ENCODE measurements around the gene SND1.

DNA sequence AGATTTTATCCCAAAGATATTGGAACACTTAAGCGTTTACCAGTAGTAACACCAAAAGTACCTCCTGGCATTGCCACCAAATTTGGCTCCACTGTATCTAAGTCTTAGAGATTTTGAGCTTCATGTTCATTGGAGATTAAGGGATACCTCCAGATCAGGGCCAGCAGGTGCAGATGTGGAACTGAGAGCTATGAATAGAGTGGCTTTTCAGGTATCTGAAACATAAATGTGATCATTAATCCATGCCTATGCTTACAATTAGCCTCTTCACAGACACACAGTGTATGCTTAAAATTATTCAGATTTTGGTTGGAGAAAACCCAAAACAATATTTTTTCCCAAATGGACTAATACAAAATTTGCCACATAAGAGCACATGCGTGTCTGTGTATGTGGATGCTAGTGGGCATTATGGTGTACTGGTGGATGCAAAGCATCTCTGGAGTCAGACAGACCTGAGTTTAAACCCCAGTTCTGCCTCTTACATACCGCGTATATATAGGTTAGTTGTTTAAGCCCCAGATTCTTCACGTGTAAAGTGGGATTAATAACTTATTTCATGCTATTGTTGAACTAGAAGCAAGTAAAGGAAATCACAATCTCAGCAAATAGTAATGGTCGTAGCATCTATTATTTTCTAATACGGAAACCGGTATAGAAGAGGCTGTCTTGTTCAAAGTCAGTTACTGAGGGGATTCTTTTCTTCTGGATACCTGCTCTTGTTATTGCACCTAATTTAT is 386.1 kb downstream of the SND1 start:
- TF ChIP-seq ZNF335 (tag by site-specific recombination; conservative IDR thresholded peaks at IDR 0.05), result no peak
- no peak for TF ChIP-seq CTCF (tag by site-specific recombination; IDR thresholded peaks at IDR 0.05)
